Gastrocnemius medialis (tissue), 4 donors: ENCODE measurements around the gene SRF. TPM values are rescaled to one million over a fixed set of nuclear protein-coding genes. Genes with fewer than 3 reads are reported as not detected.

Experiments used
- ATAC-seq, 2 donors: fragments of 150-250 bp; one replicate each; pipeline ENCODE4 v1.9.1; 2016
- DNase-seq, 2 donors: peaks; one replicate each; pipeline ENCODE4 v3.0.0-alpha.2; 2019
- H3K27ac ChIP-seq, 4 donors: fragments of 200-600 bp; sonication (generic); 1 replicate in 1 of 4; 2 replicates in 3 of 4; pipeline ENCODE4 v1.5.1; 2016 to 2018; ENCODE audit warnings: mild to moderate bottlenecking in 2 of 4, moderate library complexity in 1 of 4
- H3K27me3 ChIP-seq, 3 donors: fragments of 200-600 bp; sonication (generic) in 2 of 3; 1 replicate in 1 of 3; 2 replicates in 2 of 3; pipeline versions ENCODE4 v1.5.1 to v1.6.0; 2016 to 2019; ENCODE audit warnings: mild to moderate bottlenecking in 1 of 3, moderate library complexity in 1 of 3
- H3K36me3 ChIP-seq, 2 donors: fragments of 200-600 bp; sonication (generic) in 1 of 2; one replicate each; pipeline ENCODE4 v1.5.1; 2017 to 2018
- H3K4me1 ChIP-seq, 2 donors: fragments of 200-600 bp; sonication (generic) in 1 of 2; one replicate each; pipeline ENCODE4 v1.5.1; 2016 to 2017; ENCODE audit warnings: mild to moderate bottlenecking in 2 of 2
- H3K4me3 ChIP-seq, 4 donors: fragments of 200-600 bp; sonication (generic) in 3 of 4; 1 replicate in 1 of 4; 2 replicates in 3 of 4; pipeline ENCODE4 v1.5.1; 2016 to 2019; ENCODE audit warnings: mild to moderate bottlenecking in 2 of 4
- H3K9me3 ChIP-seq, 3 donors: fragments of 200-600 bp; sonication (generic) in 2 of 3; 1 replicate in 1 of 3; 2 replicates in 2 of 3; pipeline ENCODE4 v1.5.1; 2016 to 2019
- POLR2A ChIP-seq, 2 donors: fragments of 450-650 bp; IDR thresholded peaks; one replicate each; pipeline ENCODE4 v1.6.1; 2017; ENCODE audit warnings: antibody characterized with exemption in 2 of 2, mild to moderate bottlenecking in 2 of 2, moderate library complexity in 2 of 2
- in situ Hi-C, 4 donors: fragments of 200-750 bp; cut with MboI; loops; one replicate each; pipeline versions ENCODE4 v1.15.0 to v1.8.0; 2017; ENCODE audit warnings: low sequenced_read_pairs in 4 of 4
- intact Hi-C: fragments of 100-400 bp; cut with DNase I; formaldehyde crosslinking; loops from one replicate; pipeline ENCODE4 v1.15.1; 2023; ENCODE audit warnings: low total_unique reads
- total RNA-seq, 4 donors: library from RNA; depleted of rRNA; stranded (reverse); fragments of >200 nt; gene quantifications; one replicate each; pipeline versions ENCODE4 v1.1.0 to v1.2.3, GENCODE V29; 2016
- TF ChIP-seq, protein P1 (sequence below), 5 experiments: fragments of 450-650 bp in 3 of 5; fragments of 200-600 bp in 2 of 5; sonication (generic) in 2 of 5; IDR thresholded peaks in 4 of 5; conservative IDR thresholded peaks in 1 of 5; 1 replicate in 4 of 5; 2 replicates in 1 of 5; pipeline ENCODE4 v1.5.1; 2016 to 2019; ENCODE audit warnings: antibody characterized with exemption in 5 of 5, mild to moderate bottlenecking in 3 of 5, moderate library complexity in 3 of 5

Gene SRF
- total RNA-seq, 4 donors from 2014 or later, result 35.2 to 54.7 (median 44.9) TPM

DNA sequence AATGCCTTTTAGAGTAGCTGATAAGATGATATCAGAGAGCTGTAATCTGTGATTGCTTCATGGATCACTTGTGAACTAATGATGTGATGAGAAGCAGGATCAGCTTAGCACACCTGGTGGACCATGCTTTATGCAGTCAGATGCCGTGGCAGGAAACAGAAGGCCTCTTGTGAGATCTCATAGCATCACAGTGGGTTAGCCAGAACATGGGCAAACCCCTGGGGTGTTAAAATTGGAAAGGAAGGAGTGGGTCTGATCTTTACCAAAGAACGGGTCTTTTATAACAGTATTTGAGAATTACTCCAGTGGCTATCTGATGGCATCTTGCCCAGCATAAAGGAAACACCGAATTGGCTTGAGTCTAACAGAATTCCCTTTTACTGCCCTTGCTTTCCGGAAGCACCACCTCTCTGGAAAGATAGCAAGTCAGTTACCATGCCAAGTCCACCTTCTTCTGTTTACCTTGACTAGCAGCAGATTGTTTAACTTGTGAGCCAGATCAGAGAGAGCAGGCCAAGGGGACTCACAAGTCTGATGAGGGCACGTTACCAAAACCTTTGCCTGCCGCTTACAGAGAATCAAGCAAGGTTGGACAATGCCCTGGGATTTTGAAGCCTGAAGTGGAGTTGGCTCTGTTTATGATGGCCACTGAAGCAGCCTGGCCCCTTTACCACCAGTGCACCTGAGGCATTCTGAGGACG is 20.9 kb upstream of the SRF start:
- Histone ChIP-seq H3K4me1 (peaks cover 15% of the 10 kb centered on the region in 2 donors), H3K27ac (no peak overlapping the region), H3K27me3 (no peaks in the 10 kb centered on the region), H3K36me3 (no peaks in the 10 kb centered on the region), H3K4me3 (no peak overlapping the region), H3K9me3 (no peaks in the 10 kb centered on the region)
- intact Hi-C loops, result no loop called here
- in situ Hi-C loops, result no loop called here
- ATAC-seq (no peak), DNase-seq (no peak)
- no peak for TF ChIP-seq POLR2A (IDR thresholded peaks at IDR 0.05)
- TF ChIP-seq, protein P1, sequence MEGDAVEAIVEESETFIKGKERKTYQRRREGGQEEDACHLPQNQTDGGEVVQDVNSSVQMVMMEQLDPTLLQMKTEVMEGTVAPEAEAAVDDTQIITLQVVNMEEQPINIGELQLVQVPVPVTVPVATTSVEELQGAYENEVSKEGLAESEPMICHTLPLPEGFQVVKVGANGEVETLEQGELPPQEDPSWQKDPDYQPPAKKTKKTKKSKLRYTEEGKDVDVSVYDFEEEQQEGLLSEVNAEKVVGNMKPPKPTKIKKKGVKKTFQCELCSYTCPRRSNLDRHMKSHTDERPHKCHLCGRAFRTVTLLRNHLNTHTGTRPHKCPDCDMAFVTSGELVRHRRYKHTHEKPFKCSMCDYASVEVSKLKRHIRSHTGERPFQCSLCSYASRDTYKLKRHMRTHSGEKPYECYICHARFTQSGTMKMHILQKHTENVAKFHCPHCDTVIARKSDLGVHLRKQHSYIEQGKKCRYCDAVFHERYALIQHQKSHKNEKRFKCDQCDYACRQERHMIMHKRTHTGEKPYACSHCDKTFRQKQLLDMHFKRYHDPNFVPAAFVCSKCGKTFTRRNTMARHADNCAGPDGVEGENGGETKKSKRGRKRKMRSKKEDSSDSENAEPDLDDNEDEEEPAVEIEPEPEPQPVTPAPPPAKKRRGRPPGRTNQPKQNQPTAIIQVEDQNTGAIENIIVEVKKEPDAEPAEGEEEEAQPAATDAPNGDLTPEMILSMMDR (IDR thresholded peaks at IDR 0.05 in 4 of 5, conservative IDR thresholded peaks at IDR 0.05 in 1 of 5), result no peak

DNA sequence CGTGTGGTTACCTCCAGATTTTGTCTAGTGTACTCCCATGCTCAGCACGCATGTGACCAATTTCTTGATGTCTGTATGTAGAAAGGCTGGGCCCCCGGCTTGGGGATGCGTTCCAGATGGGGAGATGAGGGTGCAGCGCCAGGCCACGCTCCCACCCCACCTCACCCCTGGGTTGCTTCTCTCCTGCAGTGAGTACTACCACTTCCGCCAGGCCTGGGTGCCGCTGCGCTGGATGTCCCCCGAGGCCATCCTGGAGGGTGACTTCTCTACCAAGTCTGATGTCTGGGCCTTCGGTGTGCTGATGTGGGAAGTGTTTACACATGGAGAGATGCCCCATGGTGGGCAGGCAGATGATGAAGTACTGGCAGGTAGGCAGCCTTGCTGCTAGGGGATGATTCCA is 11.5 kb upstream of the SRF start:
- TF ChIP-seq POLR2A (IDR thresholded peaks at IDR 0.05), result no peak
- TF ChIP-seq, protein P1 (IDR thresholded peaks at IDR 0.05 in 4 of 5, conservative IDR thresholded peaks at IDR 0.05 in 1 of 5), result no peak
- Histone ChIP-seq H3K4me3 (no peak overlapping the region), H3K27ac (no peak overlapping the region), H3K4me1 (no peaks in the 10 kb centered on the region), H3K9me3 (no peaks in the 10 kb centered on the region), H3K27me3 (no peaks in the 10 kb centered on the region), H3K36me3 (no peaks in the 10 kb centered on the region)
- intact Hi-C loops, result no loop called here
- in situ Hi-C loops, result no loop called here
- ATAC-seq, result no peak
- DNase-seq, result no peak

DNA sequence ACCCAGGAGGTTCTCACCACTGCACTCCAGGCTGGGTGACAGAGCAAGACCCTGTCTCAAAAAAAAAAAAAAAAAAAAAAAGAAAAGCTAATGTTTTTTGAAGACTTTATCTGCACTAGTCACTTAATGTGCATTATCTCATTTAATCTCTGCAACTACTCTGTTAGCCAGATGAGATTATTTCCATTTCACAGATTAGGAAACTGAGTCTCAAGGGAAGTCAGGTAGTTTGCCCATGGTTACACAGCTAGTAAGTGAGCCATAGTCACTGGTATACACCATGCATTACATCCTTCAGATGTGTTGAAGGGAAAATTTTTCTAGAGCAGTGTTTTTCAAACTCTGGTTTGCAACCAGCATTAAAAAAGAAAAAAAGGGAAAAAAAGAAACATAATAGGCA is 7.2 kb upstream of the SRF start:
- TF ChIP-seq, protein P1 (IDR thresholded peaks at IDR 0.05 in 4 of 5, conservative IDR thresholded peaks at IDR 0.05 in 1 of 5), result no peak
- TF ChIP-seq POLR2A (IDR thresholded peaks at IDR 0.05), result no peak
- ATAC-seq, result no peak
- Histone ChIP-seq H3K4me3 (no peak overlapping the region), H3K27me3 (no peaks in the 10 kb centered on the region), H3K36me3 (no peaks in the 10 kb centered on the region), H3K4me1 (no peaks in the 10 kb centered on the region), H3K27ac (no peak overlapping the region), H3K9me3 (no peaks in the 10 kb centered on the region)
- intact Hi-C loops, result no loop called here
- DNase-seq, result no peak
- in situ Hi-C loops, result no loop called here

DNA sequence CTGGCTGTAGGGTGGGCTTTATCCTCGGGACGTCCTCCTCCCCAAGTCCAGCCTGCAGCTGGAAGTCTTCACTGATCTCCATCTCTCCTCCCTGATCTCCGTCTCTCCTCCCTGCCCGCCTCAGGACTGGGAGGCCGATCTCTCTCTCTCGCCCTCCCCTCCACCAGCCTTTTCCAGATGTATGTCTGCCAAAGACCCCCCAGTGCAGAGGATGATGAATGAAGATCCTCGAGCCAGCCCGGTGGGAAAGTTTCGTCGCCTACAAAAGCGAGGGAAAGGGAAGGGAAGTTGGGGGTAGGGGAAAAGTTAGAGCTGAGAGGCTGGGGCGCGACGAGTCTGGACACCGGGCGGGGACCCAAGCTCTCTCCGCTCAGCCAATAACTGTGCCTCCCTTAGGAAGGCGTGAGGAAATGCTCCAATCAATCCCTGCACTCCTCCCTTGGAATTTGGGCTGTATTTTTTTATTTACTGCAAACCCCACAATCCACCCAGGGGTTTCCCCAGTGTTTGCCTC is 595 bp upstream of the SRF start:
- no peaks in the 10 kb centered on the region for H3K27me3 ChIP-seq
- intact Hi-C loops (loop anchor here (1.0 to 10.0 kb wide), 9 partner anchors 111 to 1436 kb away; partner anchors contain the start of genes ABCC10, BICRAL, KLC4 and KLHDC3), in situ Hi-C loops (no loop called here)
- peaks cover 24 to 34% of the 10 kb centered on the region in 2 donors for H3K4me1 ChIP-seq
- H3K27ac ChIP-seq, result peak overlapping the region; percentile 89 to 98 (median 92)
- H3K36me3 ChIP-seq, result peaks cover 0 to 3% of the 10 kb centered on the region in 2 donors
- H3K9me3 ChIP-seq, result no peaks in the 10 kb centered on the region
- ATAC-seq (peak; percentile 47 to 55), DNase-seq (peak; percentile 58 to 75)
- peak overlapping the region; percentile 61 to 88 (median 82) for H3K4me3 ChIP-seq
- TF ChIP-seq, protein P1 (IDR thresholded peaks at IDR 0.05 in 4 of 5, conservative IDR thresholded peaks at IDR 0.05 in 1 of 5), result no peak
- no peak for TF ChIP-seq POLR2A (IDR thresholded peaks at IDR 0.05)
